CD4-positive, alpha-beta T cell treated with Interleukin-4 for 1 hour (primary cell): ENCODE data around the gene POLR2M.

Experiments
- DNase-seq, 2 donors: peaks; one replicate each; pipeline ENCODE4 v3.0.0-alpha.2; 2020 to 2022

POLR2M gene

DNA sequence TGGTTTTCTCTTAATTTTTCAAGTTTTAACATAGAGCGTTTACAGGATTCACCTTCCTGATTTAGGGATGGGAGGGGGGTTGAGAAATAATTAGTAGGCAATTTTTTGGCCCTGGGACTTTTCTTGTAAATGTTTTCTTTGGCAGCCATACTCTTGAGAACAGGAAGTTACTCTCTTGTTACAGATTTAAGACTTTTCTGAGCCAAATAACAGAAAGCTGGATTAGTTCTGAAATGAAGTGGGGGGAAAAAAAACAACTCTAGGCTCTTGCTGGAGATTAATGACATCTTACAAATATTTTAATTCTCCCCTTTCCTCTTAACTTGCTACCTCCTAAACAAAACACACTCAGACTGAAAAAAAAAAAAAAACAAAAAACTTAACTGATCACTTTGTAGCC lies 13.8 kb upstream of the POLR2M start:
- DNase-seq = no peak

DNA sequence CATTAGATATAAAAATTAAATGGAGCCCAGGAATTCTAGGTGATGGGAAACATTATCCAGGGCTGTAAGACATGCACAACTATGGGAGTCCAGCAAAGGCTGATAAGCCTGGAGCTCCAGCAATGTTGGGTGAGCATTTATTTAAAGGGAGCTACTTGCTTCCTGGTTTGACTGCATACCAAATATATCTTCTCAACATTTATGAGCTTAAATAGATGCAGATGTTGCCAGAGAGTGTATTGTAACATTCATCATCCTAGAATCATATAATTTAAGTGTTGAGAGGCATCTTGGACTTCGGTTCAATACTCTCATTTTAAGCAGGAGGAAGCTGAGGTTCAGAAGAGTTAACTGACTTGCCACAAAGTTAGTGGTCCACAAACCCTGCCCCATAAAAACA lies 12.2 kb upstream of the POLR2M start:
- DNase-seq = no peak

DNA sequence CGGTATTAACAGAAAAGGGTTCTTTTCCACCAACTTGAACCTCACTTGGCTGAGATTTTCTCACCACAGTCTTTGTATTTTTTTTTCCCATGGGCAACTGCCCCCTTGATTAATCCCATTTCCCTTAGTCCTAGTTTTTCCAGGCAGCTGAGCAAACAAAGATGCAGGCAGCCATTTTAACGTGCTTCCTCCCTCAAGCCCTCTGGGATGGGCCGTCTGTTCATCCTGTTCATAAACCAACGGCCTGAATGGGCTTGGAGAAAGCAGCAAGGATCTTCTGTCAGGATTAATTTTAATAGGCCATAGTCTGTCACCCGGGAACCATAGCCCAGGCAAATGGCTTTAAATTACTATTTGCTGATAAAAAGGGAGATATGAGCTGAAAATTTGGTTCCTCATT lies 10.4 kb upstream of the POLR2M start:
- no peak for DNase-seq

DNA sequence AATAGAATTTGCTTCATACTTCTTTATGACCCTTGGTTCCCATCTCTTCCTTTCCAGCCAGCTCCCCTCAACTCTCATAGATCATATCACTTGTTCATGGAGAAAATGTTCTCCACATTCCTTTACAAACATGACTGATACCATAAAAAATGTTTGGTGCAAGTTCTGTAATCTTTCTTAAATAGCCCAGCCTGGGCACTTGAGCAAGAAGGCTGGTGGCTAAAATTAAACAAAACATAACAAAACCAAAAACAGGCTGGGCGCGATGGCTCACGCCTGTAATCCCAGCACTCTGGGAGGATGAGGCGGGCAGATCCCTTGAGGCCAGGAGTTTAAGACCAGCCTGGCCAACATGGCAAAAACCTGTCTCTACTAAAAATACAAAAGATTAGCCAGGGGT lies 8.9 kb upstream of the POLR2M start:
- no peak for DNase-seq

DNA sequence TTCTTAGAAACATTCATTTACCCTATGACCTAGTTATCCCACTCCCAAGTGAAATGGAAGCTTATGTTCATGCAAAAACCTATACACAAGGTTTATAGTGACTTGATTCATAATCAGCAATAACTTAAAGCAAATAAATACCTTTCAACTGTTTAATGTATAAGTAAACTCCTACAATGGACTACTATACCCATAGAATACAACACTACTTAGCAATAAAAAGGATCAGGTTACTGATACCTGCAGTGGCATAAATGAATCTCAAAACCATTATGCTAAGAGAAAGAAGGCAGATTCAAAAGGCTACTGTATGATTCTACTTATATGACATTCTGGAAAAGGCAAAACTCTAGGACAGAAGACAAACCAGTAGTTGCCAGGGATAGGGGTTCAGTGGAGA lies 8.3 kb upstream of the POLR2M start:
- no peak for DNase-seq

DNA sequence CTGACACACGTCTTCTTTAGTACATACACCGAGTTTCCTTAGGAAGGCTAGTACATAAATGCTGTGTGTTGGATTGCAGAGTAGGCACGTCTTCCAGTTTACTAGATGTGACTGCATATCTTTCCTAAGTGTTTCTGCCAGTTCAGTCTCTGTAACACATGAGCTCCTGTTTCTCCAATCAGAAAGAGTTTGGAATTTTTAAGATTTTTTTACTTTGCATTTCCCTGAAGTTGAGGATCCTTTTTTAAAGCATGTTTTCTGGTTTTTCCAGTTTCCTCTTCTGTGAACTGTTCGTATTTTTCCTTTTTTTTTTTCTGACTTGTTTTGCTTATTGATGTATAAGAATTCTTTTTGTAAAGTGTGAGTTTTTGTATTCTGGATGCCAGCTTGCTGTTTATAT lies 7.5 kb upstream of the POLR2M start:
- DNase-seq = no peak

DNA sequence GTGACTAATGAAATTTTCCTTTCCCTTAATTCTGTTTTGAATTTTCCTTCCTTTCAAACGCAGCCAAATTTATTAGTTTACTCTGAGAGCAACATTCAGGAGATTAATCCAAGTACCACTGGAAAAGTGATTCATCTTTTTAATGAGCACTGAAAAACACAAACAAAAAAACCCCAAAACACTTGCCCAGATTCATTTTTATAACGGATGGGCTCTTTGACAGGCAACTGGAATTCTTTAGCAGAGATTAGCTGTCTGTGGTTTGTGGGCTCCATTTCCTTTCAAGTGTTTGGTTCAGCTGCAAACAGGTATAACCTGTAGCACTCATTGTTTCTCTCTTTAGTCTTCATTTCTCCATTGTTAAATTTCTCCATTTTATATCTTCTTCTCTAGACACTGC lies 3.1 kb upstream of the POLR2M start:
- DNase-seq = peak in 1 of 2 donors; percentile 53

DNA sequence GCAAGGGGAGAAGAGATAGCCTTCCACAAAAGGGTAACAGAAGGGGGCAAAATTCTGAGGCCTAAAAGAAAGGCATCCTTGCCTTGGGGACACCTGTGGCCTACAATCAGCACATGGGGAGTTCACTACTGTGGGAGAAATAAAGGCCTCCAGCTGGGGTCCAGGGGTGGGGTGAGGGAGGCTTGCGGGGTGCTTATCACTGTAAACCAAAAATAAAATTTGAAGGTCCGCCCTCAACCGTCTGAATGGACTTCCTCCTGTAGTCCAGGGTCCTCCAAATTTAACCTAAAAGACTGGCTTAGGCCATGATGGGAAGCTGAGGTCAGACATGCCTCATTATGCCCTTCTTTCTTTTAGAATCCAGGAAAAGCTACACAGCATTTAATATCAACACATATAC lies 2.1 kb upstream of the POLR2M start:
- no peak for DNase-seq

DNA sequence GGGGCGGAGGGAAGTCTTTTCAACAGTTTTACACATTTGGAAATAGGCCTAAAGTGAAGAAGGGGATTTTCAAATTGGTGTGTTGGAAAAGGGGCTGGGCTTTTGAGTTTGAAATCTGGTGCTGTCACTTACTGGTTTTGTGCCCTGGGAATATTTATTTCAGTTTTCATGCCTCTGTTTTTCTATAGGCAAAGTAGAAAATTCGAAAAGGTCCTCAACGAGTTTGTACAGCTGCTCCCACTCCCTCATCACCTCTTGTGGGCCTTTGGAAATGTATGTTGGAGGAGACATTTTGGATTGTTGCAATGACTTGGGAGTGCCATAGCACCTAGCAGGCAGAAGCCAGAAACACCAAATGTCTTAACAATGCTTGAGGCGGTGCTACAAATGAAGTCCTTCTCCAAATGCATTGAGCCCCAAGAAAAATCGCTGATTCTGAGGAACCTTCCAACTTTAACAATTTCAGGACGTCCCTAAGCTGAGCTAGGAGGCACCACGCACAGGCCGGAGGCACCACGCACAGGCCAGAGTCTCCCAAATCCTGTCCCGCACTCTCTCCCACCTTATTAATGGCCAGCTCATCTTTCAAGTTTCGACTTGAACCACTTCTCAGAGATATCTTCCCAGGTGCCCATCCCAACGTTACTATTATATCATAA lies 639 bp upstream of the POLR2M start:
- no peak for DNase-seq

DNA sequence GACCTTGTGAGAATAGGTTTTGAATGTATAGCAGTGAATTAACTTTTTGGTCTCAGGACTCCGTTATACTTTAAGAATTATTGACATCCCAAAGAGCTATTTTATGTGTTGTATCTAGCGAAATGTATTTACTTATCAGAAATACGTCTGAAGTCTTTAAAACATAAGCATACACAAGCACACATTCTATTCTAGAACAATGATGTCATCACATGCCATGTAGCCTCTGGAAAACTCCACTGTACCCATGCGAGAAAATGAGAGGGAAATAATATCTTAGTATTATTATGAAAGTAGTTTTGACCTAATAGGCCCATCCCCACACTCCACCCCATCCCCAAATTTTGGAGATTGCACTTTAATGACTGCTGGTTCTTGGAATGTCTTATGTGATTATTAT lies 1.5 kb downstream of the POLR2M start:
- no peak for DNase-seq

DNA sequence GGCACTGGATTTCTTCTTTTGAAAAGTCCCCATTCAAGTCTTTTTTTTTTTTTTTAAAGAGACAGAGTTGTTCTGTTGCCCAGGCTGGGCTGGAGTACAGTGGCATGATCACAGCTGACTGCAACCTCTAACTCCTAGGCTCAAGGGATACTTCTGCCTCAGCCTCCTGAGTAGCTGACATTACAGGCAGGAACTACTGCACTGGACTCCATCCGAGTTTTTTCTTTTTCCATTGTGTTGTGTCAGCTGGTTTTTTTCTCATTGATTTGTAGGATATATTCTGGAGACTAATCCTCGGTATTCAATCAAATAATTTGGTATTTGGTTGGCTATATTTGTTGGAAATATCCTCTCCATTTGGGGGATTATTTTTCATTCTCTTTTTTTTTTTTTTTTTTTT lies 11.8 kb downstream of the POLR2M start:
- DNase-seq = no peak

DNA sequence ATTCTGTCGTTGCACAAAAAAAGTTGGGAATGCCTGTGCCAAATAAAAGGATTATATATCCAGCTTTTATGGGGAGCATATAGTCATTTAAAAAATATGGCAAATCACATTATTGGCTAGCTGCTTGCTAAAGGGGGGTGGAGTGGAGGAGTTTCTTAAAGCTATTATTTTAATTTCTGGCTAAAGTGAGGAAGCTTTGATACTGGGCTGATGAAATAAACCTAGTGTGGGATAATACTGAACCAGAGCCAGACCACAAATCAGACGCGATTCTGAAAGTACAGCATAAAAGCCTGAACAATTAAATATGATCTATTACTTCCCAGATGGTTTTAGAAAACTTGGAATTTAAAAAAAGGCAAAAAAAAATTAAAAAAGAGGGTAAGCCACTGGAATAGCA lies 14.4 kb downstream of the POLR2M start:
- DNase-seq = no peak

DNA sequence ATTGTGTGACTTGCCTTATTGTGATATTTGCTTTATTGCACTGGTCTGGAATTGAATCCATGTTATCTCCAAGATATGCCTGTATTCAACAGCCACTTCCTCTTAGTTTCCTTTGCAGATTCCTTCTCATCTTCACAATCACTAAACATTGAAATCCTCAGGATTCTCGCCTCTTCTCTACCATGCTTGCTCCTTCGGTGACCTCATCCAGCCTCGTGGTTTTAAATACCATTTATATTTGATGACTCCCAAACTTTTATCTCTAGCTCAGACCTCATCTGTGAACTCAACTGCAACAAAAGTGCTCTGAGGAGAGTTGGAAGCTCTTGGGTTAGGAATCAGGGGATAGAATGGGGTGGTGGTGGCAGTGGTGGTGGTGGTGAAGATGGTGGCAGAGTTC lies 19.9 kb downstream of the POLR2M start:
- no peak for DNase-seq

DNA sequence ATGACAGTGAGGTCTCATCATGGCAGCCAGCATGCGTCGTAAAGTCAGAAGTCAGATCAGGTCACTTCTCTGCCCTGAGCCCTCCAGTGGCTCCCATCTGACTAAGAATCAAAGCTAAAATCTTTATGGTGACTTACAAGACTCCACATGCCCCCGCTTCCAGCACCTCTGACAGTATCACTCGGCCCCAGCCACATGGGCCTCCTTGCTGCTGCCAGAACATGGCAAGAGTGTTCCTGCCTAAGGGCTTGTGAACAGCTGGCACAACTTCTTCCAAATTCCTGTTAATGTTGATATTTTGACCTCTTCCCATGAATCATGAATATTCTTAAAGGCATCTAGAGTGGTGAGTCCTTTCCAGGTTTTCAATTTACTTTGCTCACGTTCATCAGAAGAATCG lies 20.5 kb downstream of the POLR2M start:
- DNase-seq = no peak

DNA sequence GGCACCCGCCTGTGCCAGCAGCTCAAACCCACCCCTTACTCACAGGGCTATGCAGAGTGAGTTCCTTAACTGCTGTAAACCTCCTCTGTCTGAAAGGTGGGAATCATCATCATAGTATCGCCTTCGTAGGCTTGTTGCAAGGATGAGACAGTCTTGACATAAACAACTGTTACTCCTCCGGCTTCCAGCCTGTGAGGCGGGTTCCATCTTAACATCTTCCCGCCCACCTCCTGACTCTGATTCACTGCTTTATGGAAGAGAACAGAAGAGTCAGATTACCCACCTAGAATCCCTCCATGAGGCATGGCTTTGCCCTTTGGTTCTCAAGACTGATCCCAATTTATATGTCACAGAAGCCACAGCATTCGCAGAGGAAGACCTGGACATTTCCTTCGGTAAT lies 21.9 kb downstream of the POLR2M start:
- no peak for DNase-seq

DNA sequence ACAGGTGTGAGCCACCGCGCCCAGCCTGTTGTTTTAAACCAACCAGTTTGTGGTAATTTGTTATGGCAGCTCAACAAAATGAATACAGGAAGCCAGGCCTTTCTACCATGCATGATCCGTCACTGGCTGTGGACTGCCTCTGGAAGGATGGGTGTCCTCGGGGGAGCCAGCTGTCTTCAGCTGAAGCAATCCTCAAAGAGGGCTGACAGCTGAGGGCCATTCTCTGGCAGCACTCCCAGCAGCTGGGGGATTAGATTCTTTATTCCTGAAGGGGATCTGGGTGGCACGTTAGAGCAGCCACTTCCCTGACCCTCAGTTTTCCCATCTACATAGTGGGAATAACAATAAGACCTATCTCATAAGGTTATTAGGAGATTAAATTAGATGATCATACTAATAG lies 24.4 kb downstream of the POLR2M start:
- DNase-seq = no peak

DNA sequence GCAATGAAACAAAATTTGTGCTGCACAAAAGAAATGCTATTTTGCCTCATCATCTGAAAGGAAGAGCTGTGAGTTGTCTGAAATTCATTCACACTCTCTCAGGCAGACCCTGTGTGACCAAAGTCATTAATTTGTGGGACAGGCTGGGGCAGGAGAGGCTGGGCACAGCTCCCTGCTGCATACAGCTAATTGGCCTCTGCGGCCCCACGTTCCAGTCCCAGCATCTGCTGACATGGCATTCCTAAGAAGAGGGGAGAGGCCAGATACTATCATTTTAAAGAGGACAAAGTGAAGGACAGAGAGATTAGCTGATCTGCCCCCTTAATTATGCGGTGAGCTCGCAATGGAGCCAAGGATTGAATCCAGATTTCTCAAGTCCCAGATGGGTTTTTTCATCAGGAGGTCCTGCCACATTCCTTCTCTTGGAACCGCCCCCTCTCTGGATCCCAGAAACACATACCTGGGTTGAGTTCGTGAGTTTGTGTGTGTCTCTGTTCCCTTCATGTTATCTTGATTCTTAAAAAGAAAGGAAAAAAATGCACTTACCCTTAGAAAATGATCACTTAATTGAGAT lies 25.1 kb downstream of the POLR2M start:
- no peak for DNase-seq

DNA sequence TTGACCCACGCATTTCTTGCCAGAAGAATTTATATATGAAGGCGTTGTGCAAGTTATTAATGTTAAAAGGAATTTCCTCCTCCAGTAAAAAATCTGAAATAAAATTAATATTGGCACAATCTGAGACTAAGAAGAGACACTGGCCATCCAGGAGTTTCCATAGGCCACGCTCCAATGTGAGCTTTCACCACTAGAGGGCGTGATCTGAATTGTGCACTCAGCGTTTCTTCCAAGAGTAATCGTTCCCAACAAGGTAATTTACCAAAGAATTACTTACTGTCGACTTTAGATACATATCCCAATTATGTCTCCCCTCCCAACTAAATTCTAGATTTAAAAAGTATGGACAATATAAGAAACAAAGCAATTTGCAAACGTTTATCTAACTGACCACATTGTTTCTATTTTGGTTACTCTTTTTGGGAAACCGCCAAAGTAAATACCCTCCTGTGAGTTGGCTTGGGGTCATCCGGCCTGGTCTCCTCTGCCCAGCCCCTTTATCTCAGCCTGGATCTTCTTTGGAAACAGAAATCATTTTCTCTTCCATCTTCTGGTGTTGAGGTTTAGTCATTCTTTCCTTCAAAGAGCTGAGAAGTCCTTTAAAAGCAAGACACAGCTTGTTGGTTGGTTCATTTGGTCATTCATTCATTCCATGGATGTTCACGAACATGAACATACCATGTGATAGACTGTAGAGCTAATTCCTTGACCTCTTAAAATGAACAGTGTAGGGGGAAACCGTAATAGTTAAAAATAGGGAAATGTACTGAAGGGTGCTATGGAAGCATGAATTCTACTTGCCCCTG lies 26.2 kb downstream of the POLR2M start:
- DNase-seq = peak; percentile 26 to 45

DNA sequence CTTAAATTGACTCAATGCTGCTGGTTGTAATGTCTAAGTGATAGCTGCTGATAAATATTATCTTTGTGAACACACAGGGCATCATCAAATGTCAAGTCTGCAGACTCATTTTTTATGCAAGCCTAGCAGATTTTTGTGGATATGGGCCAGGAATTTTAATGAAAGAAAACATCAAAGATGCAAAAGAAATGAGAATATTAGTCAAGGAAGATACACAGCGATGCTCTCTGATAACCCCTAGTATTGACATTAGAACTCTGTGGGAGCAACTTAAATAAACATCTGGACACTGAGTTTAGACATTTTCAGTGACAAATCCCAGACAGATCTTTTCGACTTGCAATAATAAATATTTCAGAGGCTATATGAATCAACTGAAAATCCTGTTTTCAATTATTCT lies 28.3 kb downstream of the POLR2M start:
- DNase-seq = no peak

DNA sequence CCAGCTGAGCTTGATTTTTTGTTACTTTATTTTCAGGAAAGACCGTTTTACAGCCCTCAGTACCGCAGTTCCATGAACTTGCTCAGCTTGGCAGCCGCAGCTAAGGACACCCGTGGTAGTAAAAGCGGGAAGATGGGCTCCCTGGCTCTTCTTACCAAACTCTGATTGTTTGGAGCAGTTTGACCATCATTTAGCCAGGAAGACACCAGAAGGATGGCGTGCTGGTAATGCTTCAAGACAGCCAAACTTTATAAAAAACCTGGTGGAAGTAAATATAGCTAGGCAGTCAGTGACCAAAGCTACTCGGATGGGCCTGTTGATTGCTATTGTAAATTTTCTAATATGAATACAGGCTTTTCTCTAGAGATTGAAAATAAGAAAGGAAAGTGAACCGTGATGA lies 28.9 kb downstream of the POLR2M start:
- no peak for DNase-seq

DNA sequence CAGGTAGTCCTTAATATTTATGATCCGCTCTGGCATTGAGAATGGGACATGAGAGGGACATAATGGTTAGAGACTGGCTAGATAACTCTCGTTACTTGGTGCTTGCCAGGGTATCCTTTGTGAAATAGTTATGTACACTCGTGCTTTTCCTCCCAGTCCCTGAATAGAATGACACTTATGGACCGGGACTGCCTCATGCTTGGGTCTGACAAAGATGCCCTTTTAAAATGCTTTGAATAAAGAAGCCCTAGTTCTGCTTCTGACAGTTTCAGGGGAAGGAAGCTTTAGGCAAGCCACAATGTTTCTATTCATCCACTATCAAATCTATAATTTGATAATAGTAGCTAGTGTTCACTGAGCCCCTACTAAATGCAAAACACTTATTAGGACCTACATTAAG lies 29.4 kb downstream of the POLR2M start:
- no peak for DNase-seq

DNA sequence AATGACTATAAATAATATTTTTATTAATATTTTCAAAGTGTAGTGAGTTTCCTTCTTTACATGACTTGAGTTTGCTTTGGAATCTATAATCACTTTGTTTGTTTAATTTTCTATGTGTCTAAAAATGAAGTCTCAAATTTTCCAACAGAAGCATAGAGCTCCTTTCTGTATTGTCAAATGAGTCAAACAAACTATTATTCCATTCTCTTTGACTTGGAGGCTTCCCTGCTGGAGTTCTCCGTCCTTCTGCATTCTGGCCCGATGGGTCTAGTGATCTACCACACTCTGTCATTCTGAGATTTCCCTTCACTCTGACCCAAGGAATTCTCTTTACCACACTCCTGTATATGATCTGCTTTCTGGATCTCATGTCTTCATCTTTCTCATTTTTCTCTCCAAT lies 30.1 kb downstream of the POLR2M start:
- DNase-seq = no peak

DNA sequence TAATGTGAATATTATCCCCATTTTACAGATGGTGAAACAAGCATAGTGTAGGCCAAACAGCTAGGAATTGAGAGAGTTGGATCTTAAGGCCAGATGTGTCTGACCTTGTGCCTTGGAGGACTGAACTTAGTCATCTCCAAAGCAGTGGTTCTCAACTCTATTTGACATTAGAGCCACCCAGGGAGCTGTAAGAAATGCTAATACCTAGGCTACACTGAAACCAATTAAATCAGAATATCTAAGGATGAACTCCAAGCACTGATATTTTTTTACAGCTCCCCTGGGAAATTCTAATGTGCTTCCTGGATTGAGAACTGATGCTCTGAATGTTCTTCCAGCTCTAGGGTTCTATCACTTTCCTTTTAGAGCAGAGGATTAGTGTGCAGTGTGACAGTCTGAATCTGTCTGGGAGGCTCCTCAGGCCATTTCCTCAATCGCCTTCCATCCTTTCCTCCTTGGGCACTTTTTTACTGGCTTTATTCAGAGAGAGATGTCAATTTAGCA lies 32.3 kb downstream of the POLR2M start:
- DNase-seq = no peak

DNA sequence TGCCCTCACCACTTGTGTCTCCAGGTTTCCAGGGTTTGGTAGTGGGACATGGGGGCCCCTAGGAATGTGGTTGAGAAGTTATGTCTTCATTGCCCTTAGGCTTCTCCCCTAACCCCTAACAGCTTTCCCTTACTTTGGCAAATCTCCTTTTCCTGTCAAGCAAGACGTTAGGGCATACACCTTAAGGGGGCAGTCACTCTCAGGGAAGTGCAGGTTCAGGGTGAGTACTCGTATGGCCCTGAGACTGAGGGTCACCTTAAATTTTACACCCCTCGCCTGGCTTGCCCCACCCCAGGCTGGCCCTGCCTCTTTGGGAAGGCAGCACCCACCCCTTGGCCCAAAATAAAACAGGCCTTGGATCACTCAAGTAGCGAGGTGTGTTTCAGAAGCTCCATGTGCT lies 33.5 kb downstream of the POLR2M start:
- DNase-seq = no peak
